ENCODE measurements around the gene PAX6. TPM values are rescaled to one million over a fixed set of nuclear protein-coding genes. Genes with fewer than 3 reads are reported as not detected.

The PAX6 gene
- total RNA-seq, 4 donors from 2014 or later: 0.13 to 2.7 (median 0.67) TPM; not detected in 1

DNA sequence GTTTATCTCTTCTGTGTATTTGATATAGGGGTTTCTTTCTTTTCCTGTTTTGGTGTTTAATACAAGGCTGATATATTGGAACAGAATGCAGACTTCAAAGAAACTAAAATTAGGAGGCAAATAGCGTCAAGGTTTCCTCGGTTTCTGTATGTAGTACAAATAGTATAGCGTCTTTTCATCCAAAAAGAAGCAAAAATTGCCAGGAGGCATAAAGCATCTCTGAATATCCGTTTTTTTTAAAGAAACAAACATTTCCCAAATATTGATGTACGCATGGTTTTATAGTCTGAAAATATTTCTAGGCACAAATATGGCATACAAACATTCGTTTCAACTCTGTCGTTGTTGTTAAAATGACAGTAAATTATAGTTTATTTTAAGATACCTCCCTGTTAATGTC, 17.1 kb upstream of the PAX6 start:
- H3K4me3 ChIP-seq (ENCODE audit: low read depth, poor library complexity, severe bottlenecking): no peak overlapping the region
- intact Hi-C loops (cut with DNase I; ENCODE audit: low total_unique reads): no loop called here
- WGBS, 2 donors: 27 to 28% methylated on average over 7 of the region's 7 CpGs
- TF ChIP-seq, protein P1, sequence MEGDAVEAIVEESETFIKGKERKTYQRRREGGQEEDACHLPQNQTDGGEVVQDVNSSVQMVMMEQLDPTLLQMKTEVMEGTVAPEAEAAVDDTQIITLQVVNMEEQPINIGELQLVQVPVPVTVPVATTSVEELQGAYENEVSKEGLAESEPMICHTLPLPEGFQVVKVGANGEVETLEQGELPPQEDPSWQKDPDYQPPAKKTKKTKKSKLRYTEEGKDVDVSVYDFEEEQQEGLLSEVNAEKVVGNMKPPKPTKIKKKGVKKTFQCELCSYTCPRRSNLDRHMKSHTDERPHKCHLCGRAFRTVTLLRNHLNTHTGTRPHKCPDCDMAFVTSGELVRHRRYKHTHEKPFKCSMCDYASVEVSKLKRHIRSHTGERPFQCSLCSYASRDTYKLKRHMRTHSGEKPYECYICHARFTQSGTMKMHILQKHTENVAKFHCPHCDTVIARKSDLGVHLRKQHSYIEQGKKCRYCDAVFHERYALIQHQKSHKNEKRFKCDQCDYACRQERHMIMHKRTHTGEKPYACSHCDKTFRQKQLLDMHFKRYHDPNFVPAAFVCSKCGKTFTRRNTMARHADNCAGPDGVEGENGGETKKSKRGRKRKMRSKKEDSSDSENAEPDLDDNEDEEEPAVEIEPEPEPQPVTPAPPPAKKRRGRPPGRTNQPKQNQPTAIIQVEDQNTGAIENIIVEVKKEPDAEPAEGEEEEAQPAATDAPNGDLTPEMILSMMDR (IDR thresholded peaks at IDR 0.05): no peak
- TF ChIP-seq POLR2A (IDR thresholded peaks at IDR 0.05): no peak
- no peak for DNase-seq (ENCODE audit: low spot score in 2 of 2)

DNA sequence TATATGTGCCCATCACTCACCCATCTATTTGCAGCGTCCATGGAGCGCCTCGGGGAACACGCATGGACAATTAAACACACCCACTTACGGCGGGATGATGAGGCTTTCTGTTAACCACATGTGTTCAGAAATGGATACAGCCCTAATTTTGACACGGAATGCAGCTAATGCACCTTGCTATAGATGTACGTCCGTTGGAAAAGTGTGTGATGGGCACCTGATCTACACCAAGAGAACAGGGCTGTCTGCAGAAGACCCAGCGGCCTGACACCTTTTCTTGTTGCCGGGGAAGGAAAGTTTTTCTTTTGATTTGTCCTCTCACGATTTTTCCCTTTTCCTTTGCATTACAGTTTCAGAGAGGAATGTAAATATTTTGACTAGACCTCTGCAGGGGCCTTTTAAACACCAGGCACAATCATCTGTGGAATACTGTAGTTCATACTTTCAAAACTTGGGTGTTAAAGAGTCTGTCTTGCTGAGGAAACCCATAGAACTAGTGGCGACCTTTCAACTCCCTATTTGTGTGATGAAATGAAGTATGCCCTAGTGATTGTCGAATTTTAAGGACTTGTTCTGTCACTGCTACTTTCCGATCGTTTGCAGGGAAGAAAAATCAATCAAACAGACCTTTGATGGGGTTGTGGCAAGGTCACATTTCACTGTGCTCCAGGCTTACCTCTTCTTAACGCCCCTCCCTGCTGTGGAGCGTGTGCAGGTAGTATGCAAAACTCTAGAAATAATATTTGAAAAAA, 16.5 kb upstream of the PAX6 start:
- no peak overlapping the region for H3K4me3 ChIP-seq (ENCODE audit: low read depth, poor library complexity, severe bottlenecking)
- no peak for TF ChIP-seq POLR2A (IDR thresholded peaks at IDR 0.05)
- TF ChIP-seq, protein P1 (IDR thresholded peaks at IDR 0.05): no peak
- no peak for DNase-seq (ENCODE audit: low spot score in 2 of 2)
- WGBS, 2 donors: 8 to 10% methylated on average over 18 of the region's 18 CpGs
- intact Hi-C loops (cut with DNase I; ENCODE audit: low total_unique reads): no loop called here

DNA sequence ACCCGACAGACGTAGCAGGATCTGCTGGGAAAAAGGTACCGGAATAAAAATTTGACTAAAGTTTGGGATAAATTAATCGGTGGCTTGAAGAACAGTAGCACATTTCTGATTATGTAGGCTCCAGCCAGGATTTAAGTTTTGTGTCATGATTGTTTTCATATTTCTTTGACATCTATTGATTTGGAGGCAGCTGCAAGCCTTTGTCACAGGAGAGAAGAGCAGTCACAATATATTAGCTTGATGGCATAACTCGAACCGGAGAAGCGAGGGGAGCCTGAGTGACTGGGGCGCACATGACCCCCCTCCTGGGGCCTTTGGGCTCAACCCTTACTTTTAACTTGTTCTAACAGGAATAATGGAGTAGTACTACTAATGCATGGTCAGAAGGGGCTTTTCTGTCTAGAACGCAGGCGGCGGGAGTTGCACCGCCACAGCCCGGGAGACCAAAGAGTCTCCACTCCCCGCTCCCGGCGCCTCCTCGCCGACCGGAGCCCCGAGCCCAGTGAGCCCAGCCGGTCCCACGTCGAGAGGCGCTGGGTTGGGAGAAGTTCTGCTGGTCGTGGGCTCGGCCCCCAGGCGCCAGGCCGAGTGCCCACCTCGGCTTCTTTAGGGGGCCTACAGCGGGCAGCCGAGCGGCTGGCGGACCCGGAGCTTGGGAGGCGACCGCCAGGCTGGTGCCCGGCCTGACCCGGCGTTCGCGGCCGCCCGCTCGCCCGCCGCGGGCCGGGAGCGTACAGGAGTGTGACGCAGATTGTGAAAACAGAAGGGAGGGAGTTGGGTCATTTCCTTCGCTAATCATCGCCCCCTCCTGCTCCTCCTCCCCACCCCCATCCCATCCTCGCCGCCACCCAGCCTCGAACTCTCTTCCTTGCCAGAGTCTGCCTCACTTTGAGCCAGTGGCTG, 15.7 kb upstream of the PAX6 start:
- intact Hi-C loops (cut with DNase I; ENCODE audit: low total_unique reads): no loop called here
- WGBS, 2 donors: 7% methylated on average over 34 to 55 of the region's 55 CpGs
- TF ChIP-seq POLR2A (IDR thresholded peaks at IDR 0.05): no peak
- TF ChIP-seq, protein P1 (IDR thresholded peaks at IDR 0.05): no peak
- H3K4me3 ChIP-seq (ENCODE audit: low read depth, poor library complexity, severe bottlenecking): no peak overlapping the region
- no peak for DNase-seq (ENCODE audit: low spot score in 2 of 2)

DNA sequence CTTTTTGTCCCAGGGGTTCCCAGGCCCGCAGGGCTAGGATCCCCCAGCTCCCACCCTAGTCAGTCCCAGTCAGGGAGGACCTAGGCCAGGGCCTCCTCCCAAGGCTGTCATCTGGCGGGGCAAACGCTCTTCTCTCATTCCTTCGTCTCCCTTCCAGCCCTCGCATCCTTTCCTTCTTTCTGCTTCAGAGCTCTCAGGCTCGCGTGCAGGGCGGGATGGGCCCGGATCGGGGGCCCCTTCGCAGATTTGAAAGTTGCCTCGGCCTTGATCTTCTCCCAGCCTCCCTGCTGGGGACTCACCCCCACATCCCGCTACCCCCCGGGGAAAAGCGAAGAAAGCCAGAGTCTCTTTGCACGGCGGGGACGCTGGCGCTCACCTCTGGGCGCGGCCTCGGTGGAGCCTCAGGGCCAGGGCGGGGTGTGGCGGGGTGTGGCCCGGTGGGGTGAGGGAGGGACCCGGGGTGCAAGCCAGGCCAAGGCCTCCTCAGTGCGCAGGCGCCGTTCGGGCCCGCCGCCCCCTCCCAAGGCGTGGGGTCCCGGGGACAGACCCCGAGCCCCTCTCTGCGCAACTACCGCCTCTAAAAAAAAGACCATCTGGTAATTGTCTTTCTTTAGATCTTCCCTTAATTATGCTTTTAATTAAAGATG, 14.8 kb upstream of the PAX6 start:
- no peak for DNase-seq (ENCODE audit: low spot score in 2 of 2)
- intact Hi-C loops (cut with DNase I; ENCODE audit: low total_unique reads): no loop called here

More for the DNA sequence above, 14.8 kb upstream of the PAX6 start:
- WGBS, 2 donors: 2 to 4% methylated on average over 30 to 36 of the region's 37 CpGs
- no peak overlapping the region for H3K4me3 ChIP-seq (ENCODE audit: low read depth, poor library complexity, severe bottlenecking)
- TF ChIP-seq, protein P1 (IDR thresholded peaks at IDR 0.05): no peak
- no peak for TF ChIP-seq POLR2A (IDR thresholded peaks at IDR 0.05)
